ENCODE measurements around the gene TFDP2. TPM values are rescaled to one million over a fixed set of nuclear protein-coding genes. Genes with fewer than 3 reads are reported as not detected.
"Not testable (repeated sequence)": the region's sequence is repeated elsewhere in the genome, so short reads cannot be mapped to it uniquely, and the experiment has no call there.

TFDP2 gene
- total RNA-seq, 1 experiment from 2014 or later: 27.9 TPM

GRCh38 chr3:142000325-142000870 is 148.9 kb downstream of the TFDP2 start:
- DNase-seq (ENCODE audit: low read depth): no peak
- in situ Hi-C loops (cut with HindIII; ENCODE audit: low pct_unique_long_range_greater_than_20kb, low sequenced_read_pairs): no loop called here

- peak; percentile 26 for DNase-seq (ENCODE audit: low read depth)
- in situ Hi-C loops (cut with HindIII; ENCODE audit: low pct_unique_long_range_greater_than_20kb, low sequenced_read_pairs): no loop called here
Observed at GRCh38 chr3:141998669-141999290, 150.6 kb downstream of the TFDP2 start.

GRCh38 chr3:141996437-141996836 is 152.9 kb downstream of the TFDP2 start:
- in situ Hi-C loops (cut with HindIII; ENCODE audit: low pct_unique_long_range_greater_than_20kb, low sequenced_read_pairs): no loop called here
- DNase-seq (ENCODE audit: low read depth): peak; percentile 68

- in situ Hi-C loops (cut with HindIII; ENCODE audit: low pct_unique_long_range_greater_than_20kb, low sequenced_read_pairs): no loop called here
Observed at GRCh38 chr3:141994856-141995255, 154.5 kb downstream of the TFDP2 start.

GRCh38 chr3:141992512-141992911 is 156.8 kb downstream of the TFDP2 start:
- in situ Hi-C loops (cut with HindIII; ENCODE audit: low pct_unique_long_range_greater_than_20kb, low sequenced_read_pairs): no loop called here
- DNase-seq (ENCODE audit: low read depth): no peak

More at GRCh38 chr3:141994856-141995255, 154.5 kb downstream of the TFDP2 start:
- DNase-seq (ENCODE audit: low read depth): no peak

GRCh38 chr3:141986548-141987107 is 162.7 kb downstream of the TFDP2 start:
- DNase-seq (ENCODE audit: low read depth): no peak
- in situ Hi-C loops (cut with HindIII; ENCODE audit: low pct_unique_long_range_greater_than_20kb, low sequenced_read_pairs): no loop called here

- in situ Hi-C loops (cut with HindIII; ENCODE audit: low pct_unique_long_range_greater_than_20kb, low sequenced_read_pairs): no loop called here
- no peak for DNase-seq (ENCODE audit: low read depth)
Observed at GRCh38 chr3:141981084-141981483, 168.3 kb downstream of the TFDP2 start.

GRCh38 chr3:141979050-141979671 is 170.2 kb downstream of the TFDP2 start:
- in situ Hi-C loops (cut with HindIII; ENCODE audit: low pct_unique_long_range_greater_than_20kb, low sequenced_read_pairs): no loop called here
- peak; percentile 16 for DNase-seq (ENCODE audit: low read depth)

GRCh38 chr3:141974777-141975176 is 174.6 kb downstream of the TFDP2 start:
- in situ Hi-C loops (cut with HindIII; ENCODE audit: low pct_unique_long_range_greater_than_20kb, low sequenced_read_pairs); DNase-seq (ENCODE audit: low read depth): not testable (repeated sequence)

GRCh38 chr3:141972399-141972798 is 176.9 kb downstream of the TFDP2 start:
- DNase-seq (ENCODE audit: low read depth): no peak
- in situ Hi-C loops (cut with HindIII; ENCODE audit: low pct_unique_long_range_greater_than_20kb, low sequenced_read_pairs): no loop called here

GRCh38 chr3:141971571-141971970 is 177.8 kb downstream of the TFDP2 start:
- in situ Hi-C loops (cut with HindIII; ENCODE audit: low pct_unique_long_range_greater_than_20kb, low sequenced_read_pairs): no loop called here
- DNase-seq (ENCODE audit: low read depth): no peak

- in situ Hi-C loops (cut with HindIII; ENCODE audit: low pct_unique_long_range_greater_than_20kb, low sequenced_read_pairs): no loop called here
- DNase-seq (ENCODE audit: low read depth): no peak
Observed at GRCh38 chr3:141969711-141970110, 179.6 kb downstream of the TFDP2 start.

GRCh38 chr3:141965471-141965870 is 183.9 kb downstream of the TFDP2 start:
- no peak for DNase-seq (ENCODE audit: low read depth)
- in situ Hi-C loops (cut with HindIII; ENCODE audit: low pct_unique_long_range_greater_than_20kb, low sequenced_read_pairs): no loop called here

- in situ Hi-C loops (cut with HindIII; ENCODE audit: low pct_unique_long_range_greater_than_20kb, low sequenced_read_pairs): no loop called here
Observed at GRCh38 chr3:141963301-141963700, 186.0 kb downstream of the TFDP2 start.

GRCh38 chr3:141960731-141961130 is 188.6 kb downstream of the TFDP2 start:
- DNase-seq (ENCODE audit: low read depth): no peak
- in situ Hi-C loops (cut with HindIII; ENCODE audit: low pct_unique_long_range_greater_than_20kb, low sequenced_read_pairs): no loop called here

More at GRCh38 chr3:141963301-141963700, 186.0 kb downstream of the TFDP2 start:
- no peak for DNase-seq (ENCODE audit: low read depth)

GRCh38 chr3:141959589-141960554 is 189.5 kb downstream of the TFDP2 start:
- DNase-seq (ENCODE audit: low read depth): no peak
- in situ Hi-C loops (cut with HindIII; ENCODE audit: low pct_unique_long_range_greater_than_20kb, low sequenced_read_pairs): no loop called here

- no peak for DNase-seq (ENCODE audit: low read depth)
- in situ Hi-C loops (cut with HindIII; ENCODE audit: low pct_unique_long_range_greater_than_20kb, low sequenced_read_pairs): no loop called here
Observed at GRCh38 chr3:141955175-141955574, 194.2 kb downstream of the TFDP2 start.

GRCh38 chr3:141952611-141953010 is 196.7 kb downstream of the TFDP2 start:
- no peak for DNase-seq (ENCODE audit: low read depth)
- in situ Hi-C loops (cut with HindIII; ENCODE audit: low pct_unique_long_range_greater_than_20kb, low sequenced_read_pairs): no loop called here

All from Caki2 (cell line).